Immature natural killer cell (primary cell): ENCODE data around the gene SPAG6. TPM values are rescaled to one million over a fixed set of nuclear protein-coding genes. Genes with fewer than 3 reads are reported as not detected.
"Not testable (repeated sequence)": the region's sequence is repeated elsewhere in the genome, so short reads cannot be mapped to it uniquely, and the experiment has no call there.

Experiments
- DNase-seq, 3 donors: peaks; one replicate each; pipeline ENCODE4 v3.0.0; 2022; ENCODE audit warnings: mixed read lengths in 1 of 3
- H3K27ac Mint-ChIP-seq, 6 donors: one replicate each; pipeline ENCODE4 v1.8.0; 2020; ENCODE audit warnings: mixed read lengths in 6 of 6, mild to moderate bottlenecking in 5 of 6, inconsistent platforms in 4 of 6, moderate library complexity in 3 of 6
- H3K27me3 Mint-ChIP-seq, 3 donors: one replicate each; pipeline ENCODE4 v1.8.0; 2020 to 2021; ENCODE audit warnings: low read depth in 3 of 3, mild to moderate bottlenecking in 3 of 3, mixed read lengths in 3 of 3, moderate library complexity in 3 of 3, inconsistent platforms in 1 of 3
- H3K36me3 Mint-ChIP-seq, 3 donors: one replicate each; pipeline ENCODE4 v1.8.0; 2020; ENCODE audit warnings: mixed read lengths in 3 of 3, inconsistent platforms in 2 of 3, mild to moderate bottlenecking in 2 of 3
- H3K4me1 Mint-ChIP-seq, 2 donors: one replicate each; pipeline ENCODE4 v1.8.0; 2020; ENCODE audit warnings: inconsistent platforms in 2 of 2, mild to moderate bottlenecking in 2 of 2, mixed read lengths in 2 of 2, moderate library complexity in 1 of 2
- H3K4me3 Mint-ChIP-seq, 5 donors: one replicate each; pipeline ENCODE4 v1.8.0; 2020; ENCODE audit warnings: mild to moderate bottlenecking in 5 of 5, mixed read lengths in 5 of 5, inconsistent platforms in 3 of 5, moderate library complexity in 3 of 5
- H3K9me3 Mint-ChIP-seq, 6 donors: one replicate each; pipeline ENCODE4 v1.8.0; 2020; ENCODE audit warnings: mild to moderate bottlenecking in 6 of 6, mixed read lengths in 6 of 6, inconsistent platforms in 4 of 6, moderate library complexity in 3 of 6
- polyA plus RNA-seq, 3 donors: library from polyadenylated mRNA; unstranded; fragments of 300-500 nt; fragmentation: Illumina TruSeq; gene quantifications; one replicate each; pipeline ENCODE4 v1.2.3, GENCODE V29; 2021

SPAG6 gene
- polyA plus RNA-seq, 3 donors from 2014 or later: not detected

- peaks cover 28 to 42% of the 10 kb centered on the region in 2 donors for H3K4me1 Mint-ChIP-seq
- peaks cover 58 to 82% (median 82%) of the 10 kb centered on the region in 3 donors for H3K27me3 Mint-ChIP-seq
- H3K9me3 Mint-ChIP-seq: peaks cover 0 to 9% (median 0%) of the 10 kb centered on the region in 6 donors
- H3K36me3 Mint-ChIP-seq: peaks cover 0 to 5% (median 0%) of the 10 kb centered on the region in 3 donors
- peak; percentile 75 to 83 (median 80) for DNase-seq
- H3K27ac Mint-ChIP-seq: peak overlapping the region; percentile 81 to 92 (median 88)
- peak overlapping the region; percentile 83 to 93 (median 91) for H3K4me3 Mint-ChIP-seq
Observed at GRCh38 chr10:22340329-22341189, 4.7 kb upstream of the SPAG6 start.

- peaks cover 0 to 14% (median under 1%) of the 10 kb centered on the region in 6 donors for H3K9me3 Mint-ChIP-seq
- H3K27me3 Mint-ChIP-seq: peaks cover 60 to 88% (median 85%) of the 10 kb centered on the region in 3 donors
- H3K4me3 Mint-ChIP-seq: peak overlapping the region; percentile 65 to 77 (median 70)
- peak overlapping the region in 4 of 6 donors; percentile 22 to 73 (median 66) for H3K27ac Mint-ChIP-seq
- no peak for DNase-seq
- peaks cover 0 to 5% (median 0%) of the 10 kb centered on the region in 3 donors for H3K36me3 Mint-ChIP-seq
- peaks cover 28 to 46% of the 10 kb centered on the region in 2 donors for H3K4me1 Mint-ChIP-seq
Observed at GRCh38 chr10:22341190-22341925, 3.9 kb upstream of the SPAG6 start.

- Mint-ChIP-seq H3K4me3 (peak overlapping the region in 4 of 5 donors; percentile 55 to 76 (median 68)), H3K36me3 (peaks cover 0 to 5% (median 0%) of the 10 kb centered on the region in 3 donors), H3K27ac (peak overlapping the region in 1 of 6 donors; percentile 73), H3K9me3 (peaks cover 0 to 14% (median 2%) of the 10 kb centered on the region in 6 donors), H3K27me3 (peaks cover 58 to 87% (median 84%) of the 10 kb centered on the region in 3 donors), H3K4me1 (peaks cover 26 to 42% of the 10 kb centered on the region in 2 donors)
- DNase-seq: no peak
Observed at GRCh38 chr10:22341926-22342196, 3.4 kb upstream of the SPAG6 start.

GRCh38 chr10:22342421-22342820, 2.9 kb upstream of the SPAG6 start:
- Mint-ChIP-seq H3K9me3 (peaks cover 0 to 14% (median 2%) of the 10 kb centered on the region in 6 donors), H3K27ac (no peak overlapping the region), H3K27me3 (peaks cover 57 to 85% (median 78%) of the 10 kb centered on the region in 3 donors), H3K4me1 (peaks cover 20 to 36% of the 10 kb centered on the region in 2 donors), H3K4me3 (peak overlapping the region in 2 of 5 donors; percentile 8 to 44), H3K36me3 (peaks cover 0 to 5% (median 0%) of the 10 kb centered on the region in 3 donors)
- DNase-seq: no peak

- peaks cover 50 to 76% (median 71%) of the 10 kb centered on the region in 3 donors for H3K27me3 Mint-ChIP-seq
- no peak overlapping the region for H3K27ac Mint-ChIP-seq
- H3K36me3 Mint-ChIP-seq: peaks cover 0 to 5% (median 0%) of the 10 kb centered on the region in 3 donors
- DNase-seq: no peak
- H3K4me1 Mint-ChIP-seq: peaks cover 20 to 33% of the 10 kb centered on the region in 2 donors
- peaks cover 0 to 14% (median 2%) of the 10 kb centered on the region in 6 donors for H3K9me3 Mint-ChIP-seq
- no peak overlapping the region for H3K4me3 Mint-ChIP-seq
Observed at GRCh38 chr10:22343731-22344130, 1.6 kb upstream of the SPAG6 start.

GRCh38 chr10:22344249-22344648, 1.0 kb upstream of the SPAG6 start:
- DNase-seq: no peak
- H3K4me1 Mint-ChIP-seq: peaks cover 20 to 33% of the 10 kb centered on the region in 2 donors
- H3K27me3 Mint-ChIP-seq: peaks cover 48 to 71% (median 66%) of the 10 kb centered on the region in 3 donors
- H3K36me3 Mint-ChIP-seq: peaks cover 0 to 5% (median 0%) of the 10 kb centered on the region in 3 donors
- H3K4me3 Mint-ChIP-seq: peak overlapping the region in 3 of 5 donors; percentile 50 to 71 (median 58)
- peaks cover 0 to 14% (median 2%) of the 10 kb centered on the region in 6 donors for H3K9me3 Mint-ChIP-seq
- peak overlapping the region in 2 of 6 donors; percentile 67 to 77 for H3K27ac Mint-ChIP-seq

GRCh38 chr10:22344781-22345300, 455 bp upstream of the SPAG6 start:
- Mint-ChIP-seq H3K9me3 (peaks cover 0 to 14% (median 2%) of the 10 kb centered on the region in 6 donors), H3K27ac (peak overlapping the region in 3 of 6 donors; percentile 56 to 77 (median 67)), H3K36me3 (peaks cover 0 to 5% (median 0%) of the 10 kb centered on the region in 3 donors), H3K27me3 (peaks cover 45 to 65% (median 60%) of the 10 kb centered on the region in 3 donors), H3K4me3 (peak overlapping the region; percentile 19 to 71 (median 50)), H3K4me1 (peaks cover 18 to 31% of the 10 kb centered on the region in 2 donors)
- DNase-seq: no peak

GRCh38 chr10:22346096-22346661, 883 bp downstream of the SPAG6 start:
- peaks cover 0 to 14% (median 2%) of the 10 kb centered on the region in 6 donors for H3K9me3 Mint-ChIP-seq
- peaks cover 13 to 24% of the 10 kb centered on the region in 2 donors for H3K4me1 Mint-ChIP-seq
- DNase-seq: no peak
- H3K36me3 Mint-ChIP-seq: peaks cover 0 to 5% (median 0%) of the 10 kb centered on the region in 3 donors
- peaks cover 41 to 58% (median 51%) of the 10 kb centered on the region in 3 donors for H3K27me3 Mint-ChIP-seq
- H3K27ac Mint-ChIP-seq: peak overlapping the region in 3 of 6 donors; percentile 5 to 54 (median 42)
- H3K4me3 Mint-ChIP-seq: peak overlapping the region; percentile 1 to 54 (median 47)

- Mint-ChIP-seq H3K4me1 (peaks cover 7 to 10% of the 10 kb centered on the region in 2 donors), H3K27ac (no peak overlapping the region), H3K9me3 (peaks cover 0 to 7% (median 2%) of the 10 kb centered on the region in 6 donors), H3K36me3 (no peaks in the 10 kb centered on the region), H3K4me3 (no peak overlapping the region), H3K27me3 (peaks cover 20 to 26% (median 24%) of the 10 kb centered on the region in 3 donors)
- no peak for DNase-seq
Observed at GRCh38 chr10:22349755-22350154, 4.5 kb downstream of the SPAG6 start.

- Mint-ChIP-seq H3K27ac (no peak overlapping the region), H3K4me1 (peaks cover 2% of the 10 kb centered on the region in 2 donors), H3K27me3 (peaks cover 9 to 13% (median 11%) of the 10 kb centered on the region in 3 donors), H3K4me3 (no peak overlapping the region), H3K36me3 (no peaks in the 10 kb centered on the region), H3K9me3 (peaks cover 0 to 2% (median 2%) of the 10 kb centered on the region in 6 donors)
- no peak for DNase-seq
Observed at GRCh38 chr10:22351131-22351703, 5.9 kb downstream of the SPAG6 start.

- H3K4me1 Mint-ChIP-seq: no peaks in the 10 kb centered on the region
- H3K4me3 Mint-ChIP-seq: no peak overlapping the region
- DNase-seq: no peak
- H3K9me3 Mint-ChIP-seq: no peaks in the 10 kb centered on the region
- no peak overlapping the region for H3K27ac Mint-ChIP-seq
- H3K27me3 Mint-ChIP-seq: no peaks in the 10 kb centered on the region
- no peaks in the 10 kb centered on the region for H3K36me3 Mint-ChIP-seq
Observed at GRCh38 chr10:22356324-22356873, 11.1 kb downstream of the SPAG6 start.

- not testable (repeated sequence) for H3K36me3 Mint-ChIP-seq, H3K4me3 Mint-ChIP-seq, H3K27me3 Mint-ChIP-seq, H3K27ac Mint-ChIP-seq, DNase-seq, H3K9me3 Mint-ChIP-seq, H3K4me1 Mint-ChIP-seq
Observed at GRCh38 chr10:22357770-22358169, 12.5 kb downstream of the SPAG6 start.
